LNCAP (cell line): ENCODE results near the gene SSH2.

Source experiments
- TF ChIP-seq, protein P1 (sequence below): fragments of 450-650 bp; IDR thresholded peaks from 2 replicates; pipeline ENCODE4 v1.5.1; 2017; ENCODE audit warnings: mild to moderate bottlenecking

Gene SSH2

DNA sequence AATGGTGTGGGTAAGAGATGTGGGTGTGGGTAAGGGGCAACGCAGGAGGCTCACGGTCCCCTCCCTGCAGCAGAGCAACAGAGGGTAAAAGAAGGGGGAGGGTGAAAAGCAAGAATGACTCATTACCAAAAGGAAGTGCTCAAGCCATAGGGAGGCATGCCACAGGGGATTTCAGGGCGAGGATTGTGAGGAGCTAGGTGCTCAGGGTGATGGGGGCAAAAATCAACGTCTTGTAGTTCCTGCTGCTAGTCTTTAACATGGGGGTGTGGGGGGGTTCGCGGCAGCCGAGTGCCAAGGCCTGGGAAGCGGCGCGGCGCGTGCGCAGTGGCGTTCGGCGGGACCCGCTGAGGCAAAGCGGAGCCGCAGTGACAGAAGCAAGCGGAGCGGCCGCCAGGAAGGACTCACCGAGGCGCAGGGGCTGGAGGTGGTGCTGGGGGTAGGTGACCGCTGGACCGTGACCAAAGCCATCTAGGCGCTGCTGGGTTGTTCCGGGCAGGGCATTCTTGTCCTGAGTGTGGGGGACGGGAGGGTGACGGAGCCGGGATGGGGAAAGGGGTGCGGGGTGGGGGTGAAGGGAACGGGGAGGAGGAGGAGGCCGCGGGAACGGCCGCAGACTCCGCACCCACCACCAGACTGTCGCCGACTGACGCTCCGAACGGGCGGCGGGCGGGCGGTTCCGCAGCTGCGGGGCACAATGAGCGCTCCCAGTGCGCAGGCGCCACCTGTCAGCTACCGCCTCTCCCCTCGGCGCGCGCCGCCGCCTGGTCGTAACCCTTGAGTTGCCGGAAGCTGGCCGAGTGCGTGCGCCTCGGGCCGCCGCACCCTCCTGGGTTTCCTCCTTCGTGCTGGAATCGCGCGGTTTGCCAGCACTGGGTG, at the start of gene SSH2:
Gene SSH2 (minus strand): TSS at position 696 of the 876 bp plus-strand sequence. CDS start 228 bp downstream, at position 468.
- TF ChIP-seq, protein P1, sequence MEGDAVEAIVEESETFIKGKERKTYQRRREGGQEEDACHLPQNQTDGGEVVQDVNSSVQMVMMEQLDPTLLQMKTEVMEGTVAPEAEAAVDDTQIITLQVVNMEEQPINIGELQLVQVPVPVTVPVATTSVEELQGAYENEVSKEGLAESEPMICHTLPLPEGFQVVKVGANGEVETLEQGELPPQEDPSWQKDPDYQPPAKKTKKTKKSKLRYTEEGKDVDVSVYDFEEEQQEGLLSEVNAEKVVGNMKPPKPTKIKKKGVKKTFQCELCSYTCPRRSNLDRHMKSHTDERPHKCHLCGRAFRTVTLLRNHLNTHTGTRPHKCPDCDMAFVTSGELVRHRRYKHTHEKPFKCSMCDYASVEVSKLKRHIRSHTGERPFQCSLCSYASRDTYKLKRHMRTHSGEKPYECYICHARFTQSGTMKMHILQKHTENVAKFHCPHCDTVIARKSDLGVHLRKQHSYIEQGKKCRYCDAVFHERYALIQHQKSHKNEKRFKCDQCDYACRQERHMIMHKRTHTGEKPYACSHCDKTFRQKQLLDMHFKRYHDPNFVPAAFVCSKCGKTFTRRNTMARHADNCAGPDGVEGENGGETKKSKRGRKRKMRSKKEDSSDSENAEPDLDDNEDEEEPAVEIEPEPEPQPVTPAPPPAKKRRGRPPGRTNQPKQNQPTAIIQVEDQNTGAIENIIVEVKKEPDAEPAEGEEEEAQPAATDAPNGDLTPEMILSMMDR: no peak

DNA sequence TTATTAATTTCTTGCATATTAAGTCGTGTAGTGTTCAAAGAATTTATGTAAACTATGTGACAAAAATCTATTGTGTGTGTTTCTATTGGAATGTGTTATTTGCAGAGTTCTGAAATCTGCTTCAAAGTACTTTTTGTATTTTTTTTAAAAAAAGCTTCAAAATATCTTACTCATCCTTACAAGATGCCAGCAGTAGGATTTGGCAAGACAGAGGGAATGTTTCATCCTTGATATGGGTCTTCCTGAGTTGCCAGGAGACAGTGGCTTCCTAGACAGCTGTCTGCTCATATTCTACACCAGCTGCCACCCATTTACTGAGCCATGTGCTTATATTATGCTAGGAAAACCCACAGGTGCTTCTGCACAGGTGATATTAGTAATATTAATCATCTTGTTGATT, 47.8 kb upstream of the SSH2 start:
- TF ChIP-seq, protein P1: no peak

DNA sequence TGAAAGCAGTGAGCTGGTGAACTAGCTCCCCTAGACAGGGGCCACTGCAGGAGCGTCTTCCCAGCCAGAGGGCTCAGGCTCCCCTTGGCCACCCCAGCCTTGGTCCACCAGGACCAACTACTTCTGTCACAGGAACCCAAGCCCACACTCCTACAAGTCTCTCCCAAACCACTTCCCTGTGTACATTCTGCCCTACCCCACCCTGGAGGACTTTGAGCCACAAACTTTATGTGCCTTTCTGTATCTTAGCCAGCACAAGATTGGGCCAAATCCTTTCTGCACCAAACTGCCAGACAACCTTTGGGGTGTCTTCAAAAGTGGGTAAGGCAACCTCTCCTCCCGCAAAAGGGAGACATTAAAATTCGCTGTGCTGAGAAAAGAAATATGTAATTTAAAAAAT, 43.0 kb upstream of the SSH2 start:
- TF ChIP-seq, protein P1: no peak

DNA sequence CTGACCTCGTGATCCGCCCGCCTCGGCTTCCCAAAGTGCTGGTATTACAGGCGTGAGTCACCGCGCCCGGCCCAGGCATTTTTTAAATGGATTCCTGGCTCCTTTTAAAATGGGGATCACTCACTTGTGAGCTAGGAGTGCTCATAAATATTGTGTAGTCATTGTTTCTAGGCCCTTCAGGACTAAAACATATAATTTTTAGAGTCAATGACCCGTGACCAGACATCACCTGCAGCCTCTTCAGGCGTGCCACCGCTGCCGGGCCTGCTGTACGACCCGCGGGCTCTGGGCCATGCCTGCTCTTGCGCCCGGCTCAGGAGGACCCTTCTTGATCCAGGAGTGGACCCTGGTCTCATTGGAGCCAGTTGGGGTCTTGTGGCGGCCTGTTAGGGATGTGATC, 42.2 kb upstream of the SSH2 start:
- TF ChIP-seq, protein P1: no peak

- TF ChIP-seq, protein P1: no peak
Observed at GRCh38 chr17:29968271-29968670, 38.2 kb upstream of the SSH2 start.

DNA sequence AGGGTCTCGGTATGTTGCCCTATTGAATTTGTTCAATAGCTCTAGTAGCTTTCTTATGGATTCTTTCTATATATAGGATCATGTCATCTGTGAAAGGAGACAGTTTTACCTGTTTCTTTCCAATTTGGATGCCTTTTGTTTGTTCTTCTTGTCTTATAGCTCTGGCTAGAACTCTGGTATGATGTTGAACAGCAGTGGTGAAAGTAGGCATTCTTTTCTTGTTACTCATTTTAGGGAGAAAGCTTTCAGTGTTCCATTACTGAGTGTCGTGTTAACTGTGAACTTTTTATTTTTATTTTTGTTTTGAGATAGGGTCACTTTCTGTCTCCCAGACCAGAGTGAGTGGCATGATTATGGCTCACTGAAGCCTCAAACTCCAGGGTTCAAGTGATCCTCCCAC, 32.6 kb upstream of the SSH2 start:
- TF ChIP-seq, protein P1: no peak

- TF ChIP-seq, protein P1: no peak
Observed at GRCh38 chr17:29959658-29960337, 29.8 kb upstream of the SSH2 start.
